Cerebellar nuclear complex (tissue), 1 donor: ENCODE data around the gene CD96.

Experiments
- DNase-seq, 2 experiments: peaks; one replicate each; lab custom pipeline; 2025; lab: John Stamatoyannopoulos, UW

CD96 gene

DNA sequence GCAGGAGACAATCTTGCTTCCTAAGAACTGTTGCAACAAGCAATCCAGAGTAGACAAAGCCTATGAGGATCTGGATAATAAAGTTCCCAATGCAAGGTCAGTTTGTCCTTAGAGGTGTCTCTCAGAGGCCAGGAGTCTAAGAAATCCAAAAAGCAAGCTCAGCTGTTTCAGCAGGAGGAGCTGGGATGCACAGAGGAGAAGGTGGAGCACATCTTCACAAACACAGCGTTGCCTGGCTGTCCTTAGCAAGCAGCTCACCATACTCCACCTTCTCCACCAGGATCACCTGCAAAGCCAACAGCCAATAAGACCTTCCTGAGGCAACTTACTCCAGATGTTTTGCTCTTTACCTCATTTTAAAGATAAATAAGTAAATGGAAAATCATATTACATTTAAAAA lies 52.8 kb downstream of the CD96 start:
- no peak for DNase-seq

- no peak for DNase-seq
Measured at GRCh38 chr3:111595232-111595631, 53.2 kb downstream of the CD96 start, which contains the start of gene ZBED2. ZBED2 (minus strand) TSS chr3:111595346; CDS start chr3:111594201, 1,145 bp downstream.

- no peak for DNase-seq
Measured at GRCh38 chr3:111596328-111596727, 54.3 kb downstream of the CD96 start.

GRCh38 chr3:111598139-111598538 lies 56.1 kb downstream of the CD96 start:
- DNase-seq, result no peak

DNA sequence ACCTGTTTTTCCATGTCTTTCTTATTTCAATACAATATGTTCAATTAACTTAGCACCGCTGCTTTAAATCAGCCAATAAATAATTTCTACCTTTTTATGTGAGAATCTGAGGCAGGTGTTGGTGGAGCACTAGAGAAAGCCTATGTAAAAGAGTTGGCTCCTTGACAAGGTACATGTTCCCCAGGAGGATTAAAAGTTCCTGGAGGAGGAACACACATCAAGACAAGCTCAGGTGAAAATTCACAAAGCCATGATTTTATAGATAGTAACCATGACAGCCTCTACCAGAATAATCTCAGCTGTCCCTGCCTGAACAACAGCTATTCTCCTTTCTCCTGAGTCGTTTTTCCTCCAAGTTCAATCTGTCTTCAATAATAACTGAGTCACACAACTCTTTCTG lies 56.6 kb downstream of the CD96 start:
- no peak for DNase-seq

GRCh38 chr3:111601810-111602209 lies 59.8 kb downstream of the CD96 start:
- DNase-seq, result no peak

GRCh38 chr3:111603679-111604078 lies 61.7 kb downstream of the CD96 start:
- no peak for DNase-seq

GRCh38 chr3:111604119-111604518 lies 62.1 kb downstream of the CD96 start:
- DNase-seq, result no peak

- no peak for DNase-seq
Measured at GRCh38 chr3:111605018-111605417, 63.0 kb downstream of the CD96 start.

- DNase-seq, result no peak
Measured at GRCh38 chr3:111605493-111605892, 63.5 kb downstream of the CD96 start.

DNA sequence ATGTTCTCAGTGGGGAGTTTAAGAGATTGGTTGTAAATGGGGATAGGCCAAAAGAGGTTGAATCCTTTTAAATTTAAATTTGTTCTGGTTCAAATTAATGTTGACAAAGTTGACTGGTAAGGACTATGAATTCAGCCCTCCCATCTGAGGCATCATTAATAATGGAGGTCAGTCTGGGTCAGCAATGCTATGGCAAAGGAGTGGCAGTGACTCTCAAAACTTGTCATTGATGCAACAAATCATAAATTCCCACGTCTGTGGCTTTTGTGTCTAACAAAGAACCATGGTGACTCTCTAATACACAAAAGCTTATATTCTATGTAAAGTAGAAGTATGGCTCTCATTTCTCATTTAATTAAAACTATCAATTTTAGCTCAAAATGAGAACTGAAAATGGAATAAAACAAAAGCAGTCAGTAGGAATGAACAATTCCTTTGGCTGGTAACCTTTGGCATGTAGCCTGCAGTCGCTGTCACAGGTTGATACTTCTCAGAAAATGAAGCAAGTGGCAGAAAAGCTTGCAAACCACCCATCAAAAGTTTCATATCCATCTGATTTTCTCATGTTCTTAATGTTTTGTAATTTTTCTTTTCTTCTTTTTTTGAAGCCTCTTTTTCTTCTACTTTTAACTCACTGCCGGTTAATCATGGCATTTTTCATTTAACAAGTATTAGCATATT lies 65.4 kb downstream of the CD96 start:
- no peak for DNase-seq

- no peak for DNase-seq
Measured at GRCh38 chr3:111608383-111608782, 66.4 kb downstream of the CD96 start.

DNA sequence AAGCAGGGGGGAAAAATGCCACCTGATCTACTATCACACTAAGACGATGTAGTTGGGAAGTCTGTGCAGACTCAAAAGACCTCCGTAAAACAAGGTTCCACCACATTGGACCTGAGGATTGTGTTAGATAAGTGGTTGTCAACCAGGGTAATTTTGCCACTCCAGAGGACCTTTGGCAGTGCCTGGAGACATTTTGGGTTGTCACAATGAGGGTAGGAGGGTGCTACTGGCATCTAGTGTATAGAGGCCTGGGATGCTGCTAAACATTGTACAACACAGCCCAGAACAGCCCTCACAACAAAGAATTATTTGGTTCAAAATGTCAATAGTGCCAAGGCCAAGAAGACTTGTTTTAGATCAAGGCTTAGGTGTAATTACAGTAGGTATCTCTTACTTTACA lies 67.7 kb downstream of the CD96 start:
- DNase-seq, result no peak

GRCh38 chr3:111610189-111610588 lies 68.2 kb downstream of the CD96 start:
- DNase-seq, result no peak

- no peak for DNase-seq
Measured at GRCh38 chr3:111610612-111611054, 68.6 kb downstream of the CD96 start.

- no peak for DNase-seq
Measured at GRCh38 chr3:111613294-111613693, 71.3 kb downstream of the CD96 start.

- DNase-seq, result no peak
Measured at GRCh38 chr3:111615880-111616279, 73.9 kb downstream of the CD96 start.

DNA sequence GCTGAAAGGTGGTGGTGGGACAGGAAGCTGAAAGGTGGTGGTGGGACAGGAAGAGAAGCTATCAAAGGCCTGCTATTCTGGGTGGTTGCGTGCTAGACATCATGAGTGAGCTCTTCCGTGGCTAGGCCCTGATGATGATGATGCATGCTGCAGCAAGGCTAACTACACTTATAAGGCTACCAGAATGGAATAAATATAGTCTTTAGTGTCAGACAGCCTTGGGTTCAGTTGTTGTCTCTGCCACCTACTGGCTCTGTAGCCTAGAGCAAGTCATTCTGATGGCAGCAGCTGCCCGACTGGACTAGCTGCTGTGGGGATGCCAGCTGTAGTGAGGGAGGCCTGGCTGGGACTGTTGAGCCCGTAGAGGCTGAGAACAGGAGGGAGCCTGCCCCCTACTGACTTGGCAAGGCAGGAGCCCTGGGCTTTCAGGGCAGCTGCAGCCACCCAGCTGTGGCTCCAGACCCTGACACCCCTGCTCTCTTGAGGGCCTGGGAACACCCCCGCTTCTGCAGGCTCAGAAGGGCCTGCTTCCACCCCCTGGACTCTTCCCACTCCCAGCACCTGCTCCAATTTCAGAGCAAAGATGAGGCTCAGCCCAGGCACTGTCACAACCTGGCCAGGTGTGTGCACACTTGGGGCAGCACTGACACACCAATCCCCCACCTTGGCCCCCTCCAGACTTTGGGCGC lies 74.6 kb downstream of the CD96 start:
- DNase-seq, result no peak

GRCh38 chr3:111617406-111617805 lies 75.4 kb downstream of the CD96 start:
- DNase-seq, result no peak

DNA sequence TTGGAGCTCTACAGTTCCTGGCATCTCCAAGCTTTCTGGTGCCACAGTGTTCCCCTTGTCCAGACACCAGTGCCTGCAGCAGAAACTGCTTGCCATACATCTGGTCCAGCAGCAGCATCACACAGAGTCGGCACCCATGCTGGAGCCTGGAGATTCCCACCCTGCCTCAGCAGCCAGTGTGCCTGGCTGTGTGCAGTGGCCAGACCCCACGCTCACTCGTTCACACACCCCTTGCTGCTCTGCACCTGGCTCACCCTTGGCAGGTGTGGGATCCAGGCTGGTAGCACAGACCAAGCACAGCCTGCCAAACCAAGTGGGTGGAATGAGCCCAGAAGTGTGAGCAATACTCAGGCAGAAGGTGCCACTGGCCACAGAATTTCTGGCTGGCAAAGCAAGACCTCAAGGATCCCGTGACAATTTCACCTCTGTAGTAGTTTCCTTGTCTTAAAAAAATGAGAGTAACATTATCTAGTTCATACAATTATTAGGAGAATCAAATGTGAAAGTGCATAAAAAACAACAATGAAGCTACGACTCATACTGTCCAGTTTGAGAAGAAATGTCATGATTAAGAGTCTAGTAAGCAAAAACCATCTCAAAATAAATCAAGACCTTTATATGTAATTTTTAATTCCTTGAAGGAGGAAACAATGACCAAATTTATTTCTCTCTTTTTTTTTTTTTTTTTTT lies 76.1 kb downstream of the CD96 start:
- no peak for DNase-seq

DNA sequence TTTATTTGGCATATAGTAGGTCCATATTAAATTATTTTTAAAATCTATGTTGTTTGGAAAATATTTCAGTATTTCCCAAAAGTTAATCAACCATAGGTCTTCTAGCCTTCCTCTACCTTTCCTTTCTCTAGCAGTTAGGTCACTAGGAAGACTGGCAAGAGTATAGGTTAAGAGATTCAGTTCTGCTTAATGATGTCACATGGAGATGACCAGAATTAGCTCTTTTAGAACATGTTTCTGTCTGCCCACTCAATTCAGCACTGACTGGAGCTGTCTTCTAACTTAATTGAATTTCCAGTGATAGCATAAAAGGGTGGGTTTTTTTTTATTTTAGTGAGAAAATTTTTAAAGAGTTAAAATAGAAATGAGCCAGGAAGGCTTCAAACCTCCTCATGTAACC lies 76.9 kb downstream of the CD96 start:
- DNase-seq, result no peak

- no peak for DNase-seq
Measured at GRCh38 chr3:111619833-111620232, 77.8 kb downstream of the CD96 start.

GRCh38 chr3:111621535-111621934 lies 79.5 kb downstream of the CD96 start:
- DNase-seq, result no peak
